HG03521 (cell line): ENCODE data around the gene DOHH.

ENCODE experiments used
- ATAC-seq: cut with Tn5 transposase; IDR thresholded peaks from one replicate; pipeline ENCODE4 v1.9.1; 2021; ENCODE audit warnings: mild to moderate bottlenecking, moderate library complexity; ENCODE audit not compliant: unreplicated experiment

DOHH gene

DNA sequence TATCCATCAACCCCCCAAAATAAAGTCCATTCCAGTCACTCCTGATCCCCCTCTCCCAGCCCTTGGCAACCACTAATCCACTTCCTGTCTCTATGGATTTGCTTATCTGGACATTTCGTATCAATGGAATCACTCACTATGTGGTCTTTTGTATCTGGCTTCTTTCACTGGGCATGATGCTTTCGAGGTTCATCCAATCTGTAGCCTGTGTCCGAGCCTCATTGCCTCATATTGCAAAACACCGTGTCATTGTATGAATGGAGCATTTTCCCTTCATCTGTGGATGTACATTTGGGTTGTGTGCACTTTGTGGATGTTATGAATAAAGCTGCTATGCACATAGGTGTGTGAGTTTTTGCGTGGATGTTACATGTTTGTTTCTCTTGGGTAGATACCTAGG, 4.3 kb upstream of the DOHH start:
- ATAC-seq: no peak

DNA sequence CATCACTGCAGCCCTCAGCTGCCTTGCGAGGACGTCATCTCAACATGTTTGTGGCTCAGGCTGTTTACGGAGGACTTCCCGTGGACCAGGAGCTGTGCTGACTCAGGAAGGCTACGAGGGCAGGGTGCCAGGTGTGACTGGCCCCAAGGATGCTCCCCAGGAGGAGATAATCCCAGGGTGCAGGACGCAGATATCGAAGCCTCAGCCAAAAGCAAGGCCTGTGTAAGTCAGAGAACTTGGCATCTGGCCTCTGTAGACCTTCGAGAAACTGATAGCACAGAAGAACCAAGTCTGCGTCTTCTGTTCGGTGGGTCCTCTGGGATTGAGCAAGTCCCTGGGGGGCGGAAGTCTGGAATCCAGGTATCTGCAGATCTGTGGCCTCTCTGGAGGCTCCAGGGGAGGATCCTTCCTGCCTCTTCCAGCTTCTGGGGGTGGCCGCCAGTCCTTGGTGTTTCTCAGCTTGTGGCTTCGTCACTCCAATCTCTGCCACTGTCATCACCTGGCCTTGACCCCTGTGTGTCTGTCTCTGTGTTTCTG, 2.6 kb upstream of the DOHH start:
- no peak for ATAC-seq

DNA sequence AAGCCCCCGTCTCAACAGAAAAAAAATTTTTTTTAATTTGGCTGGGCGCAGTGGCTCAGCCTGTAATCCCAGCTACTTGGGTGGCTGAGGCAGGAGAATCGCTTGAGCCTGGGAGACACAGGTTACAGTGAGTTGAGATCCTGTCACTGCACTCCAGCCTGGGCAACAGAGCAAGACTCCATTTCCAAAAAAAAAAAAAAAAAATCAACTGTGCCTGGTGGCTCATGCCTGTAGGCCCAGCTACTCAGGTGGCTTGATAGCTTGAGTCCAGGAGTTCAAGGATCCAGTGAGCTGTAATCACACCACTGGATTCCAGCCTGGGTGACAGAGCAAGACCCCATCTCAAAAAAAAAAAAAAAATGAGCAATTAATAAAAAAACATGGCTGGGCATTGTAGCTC, 1.3 kb upstream of the DOHH start:
- ATAC-seq: no peak

DNA sequence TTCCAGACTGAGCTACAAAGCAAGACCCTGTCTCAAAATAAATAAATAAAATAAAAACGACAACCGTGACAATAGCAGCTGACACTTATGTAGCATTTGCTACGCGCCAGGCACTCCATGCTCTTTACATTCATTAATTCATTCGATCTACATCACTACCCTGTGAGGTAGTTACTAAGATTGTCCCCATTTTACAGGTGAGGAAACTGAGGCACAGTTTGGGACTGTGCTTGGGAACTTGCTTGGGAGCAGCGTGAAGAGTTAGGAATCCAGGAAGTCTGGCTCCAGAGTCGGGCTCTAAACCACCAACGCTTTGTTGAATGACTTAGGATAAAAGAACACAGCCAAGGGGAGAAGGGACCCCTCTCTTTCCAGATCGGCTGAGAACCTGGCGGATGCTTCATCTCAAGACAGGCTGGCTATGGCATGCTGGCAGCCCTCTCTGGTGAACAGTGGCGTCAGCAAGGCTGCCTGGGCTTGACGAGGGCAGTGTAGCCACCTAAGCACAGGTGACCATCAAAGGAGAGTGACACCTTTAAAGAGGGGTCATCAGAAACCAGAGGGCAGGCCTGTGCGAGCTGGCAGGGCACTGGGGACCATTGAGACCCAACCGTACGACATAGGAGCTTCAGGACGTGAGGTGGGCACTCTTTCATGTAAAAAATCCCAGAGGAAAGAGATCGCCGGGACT, 591 bp downstream of the DOHH start:
- no peak for ATAC-seq

DNA sequence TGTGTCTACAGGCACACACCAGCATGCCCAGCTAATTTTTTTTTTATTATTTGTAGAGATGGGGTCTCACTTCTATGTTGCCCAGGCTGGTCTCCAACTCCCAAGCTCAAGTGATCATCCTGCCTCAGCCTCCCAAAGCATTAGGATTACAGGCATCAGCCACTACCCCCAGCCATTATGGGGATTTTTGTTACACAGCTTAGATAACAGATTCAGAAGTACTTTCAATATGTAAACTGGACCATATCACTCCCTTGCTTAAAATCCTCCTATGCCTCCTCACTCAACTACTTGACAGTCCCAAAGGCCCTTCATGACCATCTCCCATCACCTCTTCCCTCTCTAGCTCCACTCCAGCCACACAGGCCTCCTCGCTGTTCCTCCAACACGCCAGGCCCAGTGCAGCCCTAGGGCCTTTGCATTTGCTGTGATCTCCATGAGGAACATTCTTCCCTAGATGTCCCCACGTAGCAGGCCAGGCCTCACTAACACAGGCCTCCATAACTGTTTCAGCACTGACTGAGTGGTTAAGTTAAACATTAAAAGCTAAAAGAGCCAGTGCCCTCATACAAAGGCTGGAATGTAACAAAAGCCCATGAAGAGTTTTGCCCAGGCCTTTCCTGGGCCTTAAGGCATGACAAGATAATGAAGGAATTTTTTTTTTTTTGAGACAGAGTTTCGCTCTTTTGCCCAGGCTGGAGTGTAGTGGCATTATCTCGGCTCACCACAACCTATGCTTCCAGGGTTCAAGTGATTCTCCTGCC, 2.5 kb downstream of the DOHH start:
- no peak for ATAC-seq

DNA sequence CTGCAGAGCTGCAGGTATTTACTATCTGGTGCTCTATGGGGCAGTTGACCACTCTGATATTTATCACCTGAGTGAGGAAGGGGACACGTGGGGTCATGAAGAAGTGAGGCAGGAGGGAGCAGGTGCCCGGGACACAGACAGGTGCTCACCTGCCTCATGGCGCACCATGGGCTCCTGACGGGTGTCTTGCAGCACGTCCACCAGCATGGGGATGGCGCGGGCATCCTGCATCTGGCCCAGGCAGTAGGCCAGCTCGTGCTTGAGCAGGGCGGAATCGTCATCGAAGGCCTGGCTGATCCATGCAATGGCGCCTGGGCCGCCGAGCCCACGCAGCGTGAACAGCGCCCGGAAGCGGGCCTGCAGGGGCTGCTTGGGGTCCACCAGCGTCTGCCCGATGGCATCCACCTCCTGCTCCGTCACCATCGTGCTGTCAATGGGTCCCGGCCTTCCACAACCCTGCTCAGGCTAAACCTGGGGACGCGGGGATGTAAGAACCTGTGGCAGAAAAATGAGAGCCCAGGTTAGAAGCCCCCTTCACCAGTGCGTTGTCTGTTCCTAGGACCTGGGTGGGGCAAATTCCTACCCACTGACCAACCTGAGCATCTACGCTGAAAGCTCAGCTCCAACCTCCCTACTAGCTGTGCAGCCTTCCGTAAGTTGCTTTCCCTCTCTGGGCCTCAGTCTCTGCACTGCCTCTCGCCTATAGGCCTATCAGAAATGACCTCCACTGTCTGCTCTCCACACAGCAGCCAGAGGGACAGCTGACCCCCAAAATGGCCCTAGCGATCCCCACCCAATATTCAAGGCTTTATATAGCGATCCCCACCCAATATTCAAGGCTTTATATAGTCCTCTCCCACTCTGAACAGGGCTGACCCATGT, 3.8 kb downstream of the DOHH start:
- no peak for ATAC-seq

DNA sequence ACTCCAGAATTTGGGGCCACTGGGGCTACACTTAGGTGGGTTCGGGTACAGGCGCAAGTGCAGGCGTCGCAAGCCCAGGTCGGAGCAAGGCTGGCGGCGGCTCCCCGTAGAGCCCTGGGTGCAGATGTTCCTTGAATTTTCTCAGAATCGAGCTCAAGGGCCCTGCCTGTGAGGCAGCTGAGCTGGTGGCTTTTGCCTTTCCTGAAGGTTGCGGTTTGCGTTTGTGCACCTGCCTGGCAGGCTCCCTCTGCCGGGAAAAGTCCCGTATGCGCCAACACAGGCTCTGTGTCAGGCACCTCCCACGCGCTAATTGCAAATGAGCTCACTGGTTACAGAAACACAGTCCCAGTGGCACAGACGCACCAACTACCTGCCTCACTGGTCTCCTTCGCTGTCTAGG, 5.9 kb downstream of the DOHH start:
- ATAC-seq: no peak

DNA sequence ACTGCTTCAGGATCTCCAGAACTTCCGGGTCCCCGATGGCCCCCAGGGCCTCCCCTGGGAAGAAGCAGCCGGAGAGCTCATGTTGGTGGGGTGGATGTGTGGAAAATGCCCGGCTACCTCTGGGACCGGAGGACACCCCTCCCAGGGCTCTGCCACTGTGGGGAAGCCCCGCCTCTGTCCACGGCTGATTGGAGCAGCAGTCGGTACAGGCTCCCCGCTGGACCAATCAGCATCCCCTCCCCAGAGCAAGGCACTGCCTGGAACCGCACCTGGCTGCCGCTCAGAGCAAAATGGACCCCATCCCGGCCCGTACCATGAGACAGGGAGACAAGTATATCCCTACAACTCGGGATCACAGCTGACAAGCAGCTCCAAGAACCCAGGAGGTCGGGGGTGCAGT, 6.4 kb downstream of the DOHH start:
- ATAC-seq: no peak

DNA sequence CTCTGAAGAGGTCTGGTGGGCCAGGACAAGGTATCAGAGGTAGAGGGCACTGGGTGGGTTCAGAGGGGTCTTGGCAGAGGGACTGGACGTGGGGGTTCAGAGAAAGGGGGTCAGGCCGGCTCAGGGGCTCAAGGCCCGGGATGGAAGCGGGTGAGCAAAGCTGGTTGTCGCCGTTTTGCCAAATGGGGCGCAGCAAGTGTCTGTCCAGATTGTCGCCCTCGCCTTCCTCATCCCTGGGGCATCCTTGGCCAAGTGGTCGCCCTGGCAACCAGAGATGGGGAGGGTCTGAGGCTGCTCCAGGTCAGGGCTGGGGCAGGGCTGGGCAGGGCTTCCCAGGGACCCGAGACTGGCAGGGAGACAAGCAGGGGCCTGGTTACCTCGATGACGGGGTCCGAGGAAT, 6.8 kb downstream of the DOHH start:
- no peak for ATAC-seq

DNA sequence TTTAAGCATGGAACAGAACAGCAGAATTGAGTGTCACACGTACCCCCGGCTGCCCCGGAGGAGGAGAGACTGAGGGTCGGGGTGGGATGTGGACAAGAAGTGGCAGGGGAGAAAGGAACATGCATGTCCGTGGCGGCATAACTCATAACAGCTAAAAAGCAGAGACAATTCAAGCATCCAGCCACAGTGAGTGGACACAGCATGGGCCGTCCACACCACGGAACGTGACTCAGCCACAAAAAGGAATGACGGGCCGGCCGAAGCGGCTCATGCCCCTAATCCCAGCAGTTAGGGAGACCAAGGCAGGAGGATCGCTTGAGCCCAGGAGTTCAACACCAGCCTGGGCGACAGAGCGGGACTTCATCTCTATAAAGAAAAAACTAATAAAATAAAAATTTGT, 7.6 kb downstream of the DOHH start:
- ATAC-seq: no peak

DNA sequence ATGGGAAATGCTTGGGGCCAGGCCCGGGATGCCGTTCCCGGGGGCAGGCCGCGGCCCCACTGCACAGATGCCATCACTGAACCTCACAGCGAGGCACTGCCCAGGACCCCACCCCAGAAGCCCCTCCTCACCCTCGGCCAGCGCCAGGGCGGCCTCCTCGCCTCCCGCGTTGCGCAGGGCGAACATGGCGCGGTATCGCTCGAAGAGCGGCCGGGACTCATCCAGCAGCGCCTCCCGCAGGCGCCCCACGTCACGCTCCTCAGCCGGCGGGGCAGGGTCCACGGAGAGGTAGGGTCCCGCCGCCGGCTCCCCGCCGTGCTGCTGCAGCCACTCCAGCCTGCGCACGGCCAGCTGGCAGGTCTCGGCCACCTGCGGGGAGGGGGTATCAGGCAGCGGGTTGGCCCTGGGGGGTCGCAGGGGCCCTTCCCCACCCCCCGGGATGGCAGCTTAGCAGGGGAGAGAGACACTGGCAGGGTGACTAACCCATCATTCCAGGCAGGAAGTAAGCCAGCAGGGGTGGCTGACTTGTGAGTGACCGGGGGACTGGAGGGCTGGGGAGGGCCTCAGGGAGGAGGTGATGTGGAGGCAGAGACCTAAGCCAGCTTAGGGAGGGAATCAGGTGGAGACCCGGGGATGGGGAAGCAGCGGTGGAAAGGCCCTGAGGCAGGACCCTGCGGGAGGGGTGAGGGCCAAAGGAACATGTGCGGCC, 8.2 kb downstream of the DOHH start:
- no peak for ATAC-seq

DNA sequence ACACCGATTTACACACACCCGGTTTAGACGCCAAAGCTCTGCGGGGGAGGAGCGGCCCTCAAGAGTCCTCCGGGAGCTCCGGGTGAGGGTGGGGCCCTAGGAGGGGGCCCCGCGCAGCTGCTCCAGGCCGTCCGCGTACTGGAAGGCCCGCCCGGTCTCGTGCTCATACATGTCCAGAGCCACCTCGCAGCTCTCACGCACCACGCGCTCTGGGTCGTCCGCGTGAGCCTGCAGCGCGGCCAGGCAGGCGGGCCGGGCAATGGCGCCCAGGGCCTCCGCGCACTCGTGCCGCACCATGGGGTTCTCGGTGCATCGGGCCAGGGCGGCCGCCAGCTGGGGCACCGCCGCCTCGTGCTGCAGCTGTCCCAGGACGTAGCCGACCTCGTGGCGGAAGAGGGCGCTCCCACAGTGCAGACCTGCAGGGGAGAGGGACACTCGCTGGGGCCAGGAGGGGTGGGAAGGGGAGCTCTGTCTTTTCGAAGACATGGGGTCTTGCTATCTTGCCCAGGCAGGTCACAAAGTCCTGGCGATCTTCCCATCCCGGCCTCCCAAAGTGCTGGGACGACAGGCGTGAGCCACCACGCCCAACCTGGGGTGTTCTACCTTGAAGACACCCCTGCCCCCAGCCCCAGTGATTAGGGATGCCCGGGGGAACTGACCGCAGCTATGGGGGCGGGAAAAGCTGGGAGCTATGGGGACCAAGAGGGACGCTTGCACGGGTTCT, 8.9 kb downstream of the DOHH start:
- no peak for ATAC-seq

DNA sequence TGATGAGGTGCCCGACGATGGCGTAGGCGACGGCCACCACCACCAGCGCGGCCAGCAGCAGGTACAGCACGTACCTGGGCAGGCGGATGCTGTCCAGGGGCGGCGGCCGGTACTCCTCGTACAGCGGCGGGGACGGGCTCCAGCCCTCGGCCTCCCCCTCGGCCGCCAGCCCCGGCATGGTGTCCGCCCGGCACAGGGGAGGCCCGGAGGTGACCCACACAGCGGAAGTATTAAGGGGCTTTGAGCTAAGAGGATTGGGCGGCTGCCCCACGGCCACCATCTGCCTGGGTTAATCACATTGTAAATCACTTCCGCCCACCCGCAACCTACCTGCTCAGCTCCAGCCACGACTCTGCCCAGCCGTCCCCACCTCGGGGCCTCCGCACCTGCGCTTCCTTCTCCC, 17.2 kb downstream of the DOHH start, which contains the start of gene SMIM44:
SMIM44 (minus strand) TSS at position 216 of the 403 bp plus-strand sequence; CDS start at position 178, 38 bp downstream.
- ATAC-seq: no peak

DNA sequence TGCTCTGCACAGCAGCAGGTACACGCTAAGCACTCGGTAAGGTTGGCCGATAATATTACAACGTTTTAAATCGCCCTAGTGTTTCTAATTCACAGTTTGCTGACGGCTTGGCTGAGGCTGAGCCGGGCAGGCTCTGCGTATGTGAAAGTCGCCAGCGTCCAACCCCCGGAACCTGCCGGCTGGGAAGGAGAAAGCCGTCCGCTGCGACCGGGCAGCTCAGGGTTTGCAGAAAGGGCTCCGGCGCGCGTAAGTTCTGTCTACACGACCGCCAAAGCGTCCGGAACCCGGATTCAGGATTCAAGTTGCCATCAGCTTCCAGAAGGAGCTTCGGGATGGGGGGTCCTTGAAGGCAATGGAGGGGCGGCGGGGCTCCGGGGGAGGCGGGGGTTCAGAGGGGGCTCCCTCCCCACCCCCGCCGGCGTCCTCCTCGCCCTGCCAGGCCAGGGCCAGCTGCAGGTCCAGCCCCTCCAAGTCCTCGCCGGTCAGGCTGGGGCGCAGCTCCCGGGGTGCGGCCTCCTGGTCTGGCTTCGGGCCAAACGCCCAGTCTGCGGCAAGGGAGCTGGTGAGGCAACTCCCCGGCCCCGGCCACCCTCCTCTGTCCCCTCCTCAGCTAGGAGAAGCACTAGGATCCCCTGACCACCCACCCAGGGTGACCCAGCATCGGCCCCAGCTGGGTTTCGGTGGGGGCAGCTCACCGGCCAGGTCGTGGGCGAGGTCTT, 17.8 kb downstream of the DOHH start:
- ATAC-seq: no peak

DNA sequence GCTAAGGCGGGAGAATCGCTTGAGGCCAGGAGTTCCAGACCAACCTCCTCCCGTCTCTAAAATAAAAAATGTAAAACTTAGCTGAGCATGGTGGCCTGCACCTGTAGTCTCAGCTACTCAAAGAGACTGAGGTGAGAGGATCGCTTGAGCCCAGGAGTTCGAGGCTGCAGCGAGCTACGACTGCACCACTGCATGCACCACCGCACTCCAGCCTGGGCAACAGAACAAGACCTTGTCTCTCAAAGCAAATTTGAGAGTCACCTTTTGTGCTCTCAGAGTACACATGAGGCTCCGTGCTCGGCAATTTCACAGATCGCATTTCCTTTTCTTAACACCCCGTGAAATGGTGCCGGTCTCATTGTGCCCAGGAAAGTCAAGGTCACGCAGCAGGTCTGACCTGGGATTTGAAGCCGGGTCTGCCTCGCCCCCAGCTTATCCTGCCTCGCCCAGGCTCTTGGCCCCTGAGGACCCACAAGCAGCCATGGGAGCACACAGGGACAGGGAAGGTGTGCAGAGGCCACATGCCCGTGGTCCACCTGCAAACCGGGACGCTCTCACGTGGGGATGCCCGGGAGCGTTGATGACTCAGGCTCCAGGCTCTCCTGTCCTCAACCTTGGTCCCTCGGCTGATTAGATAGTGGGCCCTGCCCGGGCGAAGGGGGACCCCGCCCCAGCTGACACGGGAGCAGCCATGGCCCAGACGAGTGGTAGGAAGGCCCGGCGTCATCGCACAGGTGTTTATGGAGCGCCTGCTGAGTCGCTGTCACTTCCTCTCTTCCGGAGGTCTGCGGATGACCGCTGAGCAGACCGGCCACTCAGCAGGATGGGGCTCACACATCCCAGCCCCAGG, 19.0 kb downstream of the DOHH start:
- ATAC-seq: no peak

DNA sequence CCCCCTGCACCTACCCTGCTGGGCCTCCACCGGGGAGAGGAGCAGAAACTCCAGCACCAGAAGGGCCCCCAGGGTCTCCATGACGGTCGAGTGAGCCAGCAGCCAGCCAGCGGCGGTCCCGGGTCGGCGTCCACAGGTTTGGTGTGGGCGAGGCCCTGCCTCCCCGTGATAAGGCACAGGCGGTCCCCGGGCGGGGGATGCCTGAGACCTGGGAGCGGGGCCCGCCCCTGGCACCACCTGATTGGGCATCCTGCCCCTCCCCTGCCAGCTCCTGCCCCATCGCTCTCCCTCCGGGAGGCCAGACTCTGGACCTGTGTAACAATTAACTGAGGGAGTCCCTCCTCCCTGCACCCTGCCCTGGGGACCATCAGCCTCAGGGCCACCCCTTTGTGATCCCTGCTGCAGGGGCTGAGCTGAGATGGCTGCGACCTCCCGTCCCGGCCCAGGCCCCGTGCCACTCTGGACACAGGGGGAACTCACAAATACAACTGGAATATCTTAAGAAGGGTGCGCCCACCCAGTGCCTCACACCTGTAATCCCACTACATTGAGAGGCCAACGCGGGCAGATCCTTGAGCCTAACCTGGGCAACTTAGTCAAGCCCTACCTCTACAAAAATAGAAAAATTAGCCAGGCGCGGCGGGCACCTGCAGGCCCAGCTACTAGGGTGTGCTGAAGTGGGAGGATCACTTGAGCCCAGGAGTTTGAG, 19.9 kb downstream of the DOHH start, which contains the start of gene SMIM24:
SMIM24 (minus strand) TSS at position 143 of the 709 bp plus-strand sequence; CDS start at position 81, 62 bp downstream.
- no peak for ATAC-seq

DNA sequence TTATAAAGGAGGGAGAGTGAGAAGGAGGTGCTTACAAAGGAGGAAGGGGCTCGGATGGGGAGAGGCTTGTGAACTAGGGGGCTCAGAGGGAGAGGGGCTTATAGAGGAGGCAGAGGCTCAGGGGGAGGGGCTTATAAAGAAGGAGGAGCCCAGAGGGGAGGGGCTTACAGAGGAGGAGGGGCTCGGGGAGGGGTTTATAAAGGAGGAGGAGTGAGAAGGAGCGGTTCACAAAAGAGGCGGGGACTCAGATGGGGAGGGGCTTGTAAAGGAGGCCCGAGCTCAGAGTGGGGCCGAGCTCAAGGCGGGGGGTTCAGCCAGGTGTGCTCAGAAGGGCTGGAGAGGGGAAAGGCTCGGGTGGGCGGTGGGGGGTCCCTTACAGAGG, 20.6 kb downstream of the DOHH start:
- no peak for ATAC-seq
